ENCODE data around the gene STK36. TPM values are rescaled to one million over a fixed set of nuclear protein-coding genes. Genes with fewer than 3 reads are reported as not detected.

STK36 gene
- total RNA-seq, 1 donor from 2014 or later: 41.1 TPM

- Histone ChIP-seq H3K36me3 (peaks cover 59% of the 10 kb centered on the region), H3K27ac (no peak overlapping the region), H3K4me3 (no peak overlapping the region), H3K4me1 (peaks cover 20% of the 10 kb centered on the region), H3K27me3 (ENCODE audit: low read depth) (no peaks in the 10 kb centered on the region), H3K9me3 (no peaks in the 10 kb centered on the region)
- ATAC-seq (no peak), DNase-seq (no peak)
- intact Hi-C loops (cut with DNase I): no loop called here
- TF ChIP-seq, protein P1, sequence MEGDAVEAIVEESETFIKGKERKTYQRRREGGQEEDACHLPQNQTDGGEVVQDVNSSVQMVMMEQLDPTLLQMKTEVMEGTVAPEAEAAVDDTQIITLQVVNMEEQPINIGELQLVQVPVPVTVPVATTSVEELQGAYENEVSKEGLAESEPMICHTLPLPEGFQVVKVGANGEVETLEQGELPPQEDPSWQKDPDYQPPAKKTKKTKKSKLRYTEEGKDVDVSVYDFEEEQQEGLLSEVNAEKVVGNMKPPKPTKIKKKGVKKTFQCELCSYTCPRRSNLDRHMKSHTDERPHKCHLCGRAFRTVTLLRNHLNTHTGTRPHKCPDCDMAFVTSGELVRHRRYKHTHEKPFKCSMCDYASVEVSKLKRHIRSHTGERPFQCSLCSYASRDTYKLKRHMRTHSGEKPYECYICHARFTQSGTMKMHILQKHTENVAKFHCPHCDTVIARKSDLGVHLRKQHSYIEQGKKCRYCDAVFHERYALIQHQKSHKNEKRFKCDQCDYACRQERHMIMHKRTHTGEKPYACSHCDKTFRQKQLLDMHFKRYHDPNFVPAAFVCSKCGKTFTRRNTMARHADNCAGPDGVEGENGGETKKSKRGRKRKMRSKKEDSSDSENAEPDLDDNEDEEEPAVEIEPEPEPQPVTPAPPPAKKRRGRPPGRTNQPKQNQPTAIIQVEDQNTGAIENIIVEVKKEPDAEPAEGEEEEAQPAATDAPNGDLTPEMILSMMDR (IDR thresholded peaks at IDR 0.05): no peak
Observed at GRCh38 chr2:218655751-218656150, 16.1 kb upstream of the STK36 start.

GRCh38 chr2:218658671-218659257 lies 13.1 kb upstream of the STK36 start:
- no peaks in the 10 kb centered on the region for H3K9me3 ChIP-seq
- peaks cover 21% of the 10 kb centered on the region for H3K4me1 ChIP-seq
- peaks cover 53% of the 10 kb centered on the region for H3K36me3 ChIP-seq
- TF ChIP-seq, protein P1 (IDR thresholded peaks at IDR 0.05): peak; percentile 21
- H3K27me3 ChIP-seq (ENCODE audit: low read depth): no peaks in the 10 kb centered on the region
- ATAC-seq (peak; percentile 55 to 74), DNase-seq (no peak)
- intact Hi-C loops (cut with DNase I): no loop called here
- peak overlapping the region; percentile 72 for H3K27ac ChIP-seq
- H3K4me3 ChIP-seq: peak overlapping the region; percentile 99

- H3K36me3 ChIP-seq: peaks cover 53% of the 10 kb centered on the region
Observed at GRCh38 chr2:218659258-218659987, 12.5 kb upstream of the STK36 start, which contains the start of the genes BCS1L and ZNF142. Gene BCS1L (plus strand): TSS chr2:218659683. CDS start chr2:218660988, 1,305 bp downstream. Gene ZNF142 (minus strand): TSS chr2:218659623. CDS start chr2:218656429, 3,194 bp downstream.

GRCh38 chr2:218659988-218660358 lies 11.9 kb upstream of the STK36 start:
- TF ChIP-seq, protein P1 (IDR thresholded peaks at IDR 0.05): no peak
- H3K27me3 ChIP-seq (ENCODE audit: low read depth): no peaks in the 10 kb centered on the region
- peaks cover 21% of the 10 kb centered on the region for H3K4me1 ChIP-seq
- intact Hi-C loops (cut with DNase I): no loop called here
- no peak overlapping the region for H3K27ac ChIP-seq
- DNase-seq (no peak), ATAC-seq (no peak)
- no peaks in the 10 kb centered on the region for H3K9me3 ChIP-seq
- peak overlapping the region; percentile 99 for H3K4me3 ChIP-seq
- H3K36me3 ChIP-seq: peaks cover 53% of the 10 kb centered on the region

More at GRCh38 chr2:218659258-218659987, 12.5 kb upstream of the STK36 start, which contains the start of the genes BCS1L and ZNF142:
- H3K4me1 ChIP-seq: peaks cover 21% of the 10 kb centered on the region
- H3K27me3 ChIP-seq (ENCODE audit: low read depth): no peaks in the 10 kb centered on the region
- TF ChIP-seq, protein P1 (IDR thresholded peaks at IDR 0.05): no peak
- ATAC-seq (peak; percentile 97 to 99), DNase-seq (peak; percentile 95)
- no peaks in the 10 kb centered on the region for H3K9me3 ChIP-seq
- intact Hi-C loops (cut with DNase I): no loop called here
- H3K27ac ChIP-seq: peak within 1 kb of the TSS; percentile 72
- H3K4me3 ChIP-seq: peak within 1 kb of the TSS; percentile 99

DNA sequence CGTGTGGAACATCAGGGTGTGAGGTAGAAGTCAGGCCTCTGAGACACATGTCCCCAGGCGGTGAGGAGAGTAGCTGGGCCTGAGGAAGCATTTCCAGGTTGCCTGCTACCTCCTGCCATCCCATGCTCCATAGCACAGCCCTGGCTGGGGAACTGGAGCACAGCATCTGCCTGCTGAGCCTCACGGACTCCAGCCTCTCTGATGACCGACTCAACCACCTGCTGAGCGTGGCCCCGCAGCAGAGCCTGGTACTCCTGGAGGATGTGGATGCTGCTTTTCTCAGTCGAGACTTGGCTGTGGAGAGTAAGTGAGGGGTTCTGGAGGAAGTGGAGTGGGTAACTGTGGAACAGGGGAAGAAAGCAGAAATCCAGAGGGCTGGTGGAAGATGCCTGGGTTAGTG lies 9.5 kb upstream of the STK36 start:
- no peak for DNase-seq
- TF ChIP-seq, protein P1 (IDR thresholded peaks at IDR 0.05): no peak

More for the DNA sequence above, 9.5 kb upstream of the STK36 start:
- peaks cover 60% of the 10 kb centered on the region for H3K36me3 ChIP-seq
- intact Hi-C loops (cut with DNase I): no loop called here
- no peaks in the 10 kb centered on the region for H3K9me3 ChIP-seq
- H3K27me3 ChIP-seq (ENCODE audit: low read depth): no peaks in the 10 kb centered on the region
- H3K4me1 ChIP-seq: peaks cover 21% of the 10 kb centered on the region
- H3K27ac ChIP-seq: no peak overlapping the region
- no peak overlapping the region for H3K4me3 ChIP-seq
- no peak for ATAC-seq
